Measurements from ENCODE around the gene TICAM2. TPM values are rescaled to one million over a fixed set of nuclear protein-coding genes. Genes with fewer than 3 reads are reported as not detected.

Gene TICAM2
- total and polyA plus RNA-seq, 2 of the 8 experiments (the other 6 are each of a cell fraction or from before 2014, with no cell fraction given): 0.02 TPM; not detected in 1

DNA sequence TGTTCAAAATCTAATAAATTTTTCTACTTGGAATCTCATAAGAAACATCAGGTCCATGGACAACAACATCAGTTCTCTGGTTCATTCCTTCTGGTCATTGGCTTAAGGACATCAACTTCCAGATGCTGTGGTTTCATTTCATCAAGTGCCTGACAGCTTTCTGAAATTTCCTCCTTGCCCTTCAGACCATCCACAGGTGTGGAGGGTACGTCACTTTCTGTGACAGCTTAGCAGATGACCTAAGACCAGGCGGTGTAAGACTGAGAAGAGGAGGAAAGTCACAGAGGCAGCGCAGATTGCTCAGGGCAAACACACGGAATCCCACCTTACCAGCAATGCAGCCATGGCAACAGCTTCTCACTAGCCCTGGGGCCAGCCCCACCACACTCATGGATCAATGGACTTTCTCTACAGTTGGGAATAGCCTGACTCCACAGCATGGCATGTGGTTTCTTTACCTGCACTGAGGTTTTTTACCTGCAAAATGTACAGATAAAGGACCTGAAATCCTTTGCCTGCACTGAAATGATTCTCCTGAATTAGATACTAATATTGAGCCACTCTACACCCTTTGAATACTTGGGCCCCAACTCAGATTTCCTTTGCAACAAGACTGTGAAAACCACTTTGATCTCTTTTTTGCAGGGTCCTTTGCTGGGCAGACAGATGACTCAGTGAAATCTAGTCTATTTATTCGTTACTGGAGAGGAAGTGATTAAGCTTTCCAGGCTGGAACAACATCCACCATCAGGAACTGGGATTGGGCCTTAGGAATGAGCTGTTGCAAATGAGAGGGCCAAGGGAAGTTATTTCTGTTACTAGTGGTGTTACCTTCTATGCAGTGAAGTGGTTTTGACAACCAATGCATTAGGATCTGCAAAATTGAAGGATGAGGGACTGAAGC is 26.9 kb downstream of the TICAM2 start (continued):
- no peak for TF ChIP-seq RNF2 (IDR thresholded peaks at IDR 0.05; ENCODE audit: borderline replicate concordance, low read depth, low read length, missing control alignments, poor library complexity, severe bottlenecking)
- no peak for TF ChIP-seq SIX5 (IDR thresholded peaks at IDR 0.05; ENCODE audit: low read depth, low read length)

Data from H1 (cell line).